Left renal cortex interstitium (tissue), 4 donors: ENCODE data around the gene BTN3A1. TPM values are rescaled to one million over a fixed set of nuclear protein-coding genes. Genes with fewer than 3 reads are reported as not detected.
"Not testable (repeated sequence)": the region's sequence is repeated elsewhere in the genome, so short reads cannot be mapped to it uniquely, and the experiment has no call there.

Source experiments
- DNase-seq, 4 donors: peaks; one replicate each; pipeline ENCODE4 v3.0.0-alpha.2; 2013; ENCODE audit warnings: low read depth in 4 of 4, low spot score in 2 of 4, missing footprints in 1 of 4
- polyA plus RNA-seq, 4 donors: library from polyadenylated mRNA; unstranded; fragments of 120-200 nt; gene quantifications; one replicate each; pipeline ENCODE4 v1.2.1, GENCODE V29; 2013; ENCODE audit not compliant: insufficient read length in 4 of 4

Gene BTN3A1
- polyA plus RNA-seq, 4 donors = 24.0 to 31.9 (median 28.5) TPM

GRCh38 chr6:26378143-26378542 is 23.9 kb upstream of the BTN3A1 start:
- not testable (repeated sequence) for DNase-seq

GRCh38 chr6:26379292-26379691 is 22.8 kb upstream of the BTN3A1 start:
- no peak for DNase-seq

- no peak for DNase-seq
Measured at GRCh38 chr6:26379740-26380139, 22.3 kb upstream of the BTN3A1 start.

DNA sequence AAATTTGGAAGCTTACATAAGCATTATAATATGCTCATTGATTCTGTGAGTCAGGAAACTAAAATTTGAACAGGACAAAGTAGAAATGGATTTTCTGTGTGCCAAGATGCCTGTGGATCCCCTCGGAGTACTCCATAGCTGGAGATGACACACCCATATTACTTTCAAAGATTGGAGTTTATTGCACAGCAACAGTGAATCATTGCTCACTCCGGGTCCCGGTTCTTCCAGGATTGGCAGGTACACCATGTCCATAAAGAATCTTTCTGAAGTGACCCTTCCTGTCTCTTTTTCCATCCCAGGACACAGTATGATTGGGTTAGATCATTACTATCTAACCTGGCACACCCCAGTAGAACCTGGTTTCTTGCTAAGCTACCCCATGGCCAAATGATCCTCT is 21.8 kb upstream of the BTN3A1 start:
- DNase-seq = no peak

- no peak for DNase-seq
Measured at GRCh38 chr6:26382121-26382520, 20.0 kb upstream of the BTN3A1 start.

GRCh38 chr6:26383624-26384417 is 18.3 kb upstream of the BTN3A1 start:
- peak in 2 of 4 donors; percentile 25 to 42 for DNase-seq

GRCh38 chr6:26385734-26386125 is 16.3 kb upstream of the BTN3A1 start:
- DNase-seq = no peak

GRCh38 chr6:26387565-26387964 is 14.5 kb upstream of the BTN3A1 start:
- no peak for DNase-seq

DNA sequence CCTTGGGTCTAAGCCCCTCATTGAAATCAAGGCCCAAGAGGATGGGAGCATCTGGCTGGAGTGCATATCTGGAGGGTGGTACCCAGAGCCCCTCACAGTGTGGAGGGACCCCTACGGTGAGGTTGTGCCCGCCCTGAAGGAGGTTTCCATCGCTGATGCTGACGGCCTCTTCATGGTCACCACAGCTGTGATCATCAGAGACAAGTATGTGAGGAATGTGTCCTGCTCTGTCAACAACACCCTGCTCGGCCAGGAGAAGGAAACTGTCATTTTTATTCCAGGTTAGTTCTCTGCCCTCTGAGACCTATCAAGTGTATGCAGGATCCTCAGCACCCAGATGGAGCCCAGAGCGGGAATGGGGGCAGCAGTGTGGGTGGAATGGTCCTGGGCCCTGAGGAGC is 14.1 kb upstream of the BTN3A1 start:
- no peak for DNase-seq

GRCh38 chr6:26388441-26388840 is 13.6 kb upstream of the BTN3A1 start:
- no peak for DNase-seq

- no peak for DNase-seq
Measured at GRCh38 chr6:26389349-26389894, 12.7 kb upstream of the BTN3A1 start.

- DNase-seq = no peak
Measured at GRCh38 chr6:26390531-26390930, 11.5 kb upstream of the BTN3A1 start.

- DNase-seq = no peak
Measured at GRCh38 chr6:26392932-26393636, 9.0 kb upstream of the BTN3A1 start.

DNA sequence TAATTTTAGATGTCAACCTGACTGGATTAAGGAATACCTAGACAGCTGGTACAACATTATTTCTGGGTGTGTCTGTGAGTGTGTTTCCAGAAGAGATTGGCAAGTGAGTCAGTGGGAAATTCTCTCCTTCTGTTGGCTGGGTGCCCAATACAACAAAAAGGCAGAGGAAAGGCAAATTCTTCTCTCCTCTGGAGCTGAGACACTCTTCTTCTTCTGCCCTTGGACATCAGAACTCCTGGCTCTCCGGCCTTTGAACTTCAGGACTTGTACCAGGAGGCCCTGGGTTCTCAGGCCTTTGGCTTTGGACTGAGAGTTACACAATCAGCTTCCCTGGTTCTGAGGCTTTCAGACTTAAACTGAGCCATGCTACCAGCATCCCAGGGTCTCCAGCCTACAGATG is 7.8 kb upstream of the BTN3A1 start:
- DNase-seq = no peak

DNA sequence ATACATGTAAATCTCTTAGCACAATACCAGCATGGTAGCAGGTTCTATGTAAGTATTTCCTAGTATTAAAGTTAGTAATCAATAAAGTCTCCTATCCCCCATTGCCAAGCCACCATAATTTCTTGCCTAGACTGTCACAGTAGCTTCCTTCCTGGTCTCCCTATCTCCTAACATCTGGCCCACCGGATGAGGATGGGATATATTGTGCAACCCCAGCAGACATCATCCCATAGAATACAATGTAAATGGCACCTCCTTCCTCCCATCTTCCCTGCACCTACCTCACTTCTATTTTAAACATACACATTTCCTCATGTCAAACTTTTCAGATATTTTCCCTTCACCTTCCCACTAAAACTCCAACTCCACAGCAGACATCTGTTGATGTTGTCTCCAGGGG is 3.5 kb upstream of the BTN3A1 start:
- no peak for DNase-seq

- DNase-seq = no peak
Measured at GRCh38 chr6:26400626-26401025, 1.4 kb upstream of the BTN3A1 start.

DNA sequence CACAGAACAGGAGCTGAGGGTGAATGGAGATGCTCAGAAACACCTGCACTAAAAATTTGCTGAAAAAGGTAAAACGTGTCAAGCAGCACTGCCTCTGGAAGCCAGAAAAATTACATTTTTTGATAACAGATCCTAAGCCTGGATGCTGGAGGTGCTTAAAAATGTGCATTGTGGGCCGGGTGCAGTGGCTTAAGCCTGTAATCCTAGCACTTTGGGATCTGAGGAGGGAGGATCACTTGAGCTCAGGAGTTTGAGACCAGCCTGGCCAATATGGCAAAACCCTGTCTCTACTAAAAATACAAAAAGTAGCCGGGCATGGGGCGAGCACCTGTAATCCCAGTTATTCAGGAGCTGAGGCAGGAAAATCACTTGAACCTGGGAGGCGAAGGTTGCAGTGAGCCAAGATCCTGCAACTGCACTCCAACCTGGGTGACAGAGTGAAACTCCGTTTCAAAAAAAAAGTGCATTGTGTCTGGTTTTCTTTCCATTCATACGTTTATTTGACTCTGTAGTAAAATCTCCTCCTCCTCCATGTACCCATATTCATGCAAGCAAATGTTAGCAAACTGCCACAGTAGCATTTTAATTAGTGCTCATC is 587 bp upstream of the BTN3A1 start:
- DNase-seq = no peak

DNA sequence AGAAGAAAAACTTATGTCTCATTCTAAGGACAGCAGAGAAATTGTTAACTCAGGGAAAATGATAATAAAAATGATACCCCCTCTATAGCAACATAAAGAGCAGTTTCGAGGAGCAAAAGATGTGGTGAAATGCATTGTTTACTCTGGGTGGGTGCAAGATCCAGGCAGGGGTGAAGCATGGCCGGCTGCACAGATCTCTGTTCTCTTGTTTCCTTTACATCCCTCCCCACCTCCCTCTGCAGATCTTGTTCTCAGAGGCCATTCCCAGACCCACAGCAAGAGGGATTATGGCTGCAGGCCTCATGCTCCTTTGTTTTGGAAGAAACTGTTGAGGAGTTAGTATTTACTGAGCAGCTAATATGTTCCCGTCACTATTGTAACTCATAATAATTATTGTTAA is 1.8 kb downstream of the BTN3A1 start:
- DNase-seq = no peak

- DNase-seq = no peak
Measured at GRCh38 chr6:26404546-26404945, 2.5 kb downstream of the BTN3A1 start.

- no peak for DNase-seq
Measured at GRCh38 chr6:26408828-26409730, 7.0 kb downstream of the BTN3A1 start.
